Choroid plexus epithelial cell (primary cell): ENCODE data around the gene SOD2.
"Not testable (repeated sequence)": the region's sequence is repeated elsewhere in the genome, so short reads cannot be mapped to it uniquely, and the experiment has no call there.

Experiments used
- DNase-seq: peaks from one replicate; pipeline ENCODE4 v3.0.0-alpha.2; 2010; ENCODE audit warnings: low read depth
- H3K4me3 ChIP-seq: 2 replicates; pipeline ENCODE4 v1.5.1; 2011; ENCODE audit warnings: low read depth, mild to moderate bottlenecking, control low read depth, low read length, moderate library complexity
- CTCF ChIP-seq: conservative IDR thresholded peaks from 2 replicates; pipeline ENCODE4 v1.5.1; 2011; ENCODE audit warnings: low read depth, mild to moderate bottlenecking, control low read depth, inconsistent platforms, low read length, moderate library complexity

The SOD2 gene

GRCh38 chr6:159680104-159680503, 12.9 kb downstream of the SOD2 start:
- no peak for TF ChIP-seq CTCF
- DNase-seq, result no peak
- H3K4me3 ChIP-seq, result no peak overlapping the region

GRCh38 chr6:159679091-159680077, 13.7 kb downstream of the SOD2 start:
- H3K4me3 ChIP-seq, result no peak overlapping the region
- TF ChIP-seq CTCF, result no peak
- peak; percentile 39 for DNase-seq

GRCh38 chr6:159678574-159678973, 14.5 kb downstream of the SOD2 start:
- no peak for TF ChIP-seq CTCF
- DNase-seq, result no peak
- H3K4me3 ChIP-seq, result no peak overlapping the region

- TF ChIP-seq CTCF, result no peak
- no peak overlapping the region for H3K4me3 ChIP-seq
Measured at GRCh38 chr6:159677506-159678165, 15.4 kb downstream of the SOD2 start.

GRCh38 chr6:159676890-159677505, 16.0 kb downstream of the SOD2 start:
- DNase-seq, result no peak
- no peak overlapping the region for H3K4me3 ChIP-seq
- no peak for TF ChIP-seq CTCF

More at GRCh38 chr6:159677506-159678165, 15.4 kb downstream of the SOD2 start:
- DNase-seq, result no peak

GRCh38 chr6:159676236-159676635, 16.8 kb downstream of the SOD2 start:
- H3K4me3 ChIP-seq, DNase-seq: not testable (repeated sequence)
